A549 (cell line): Measurements from ENCODE around the gene GNAI2.

Experiments used
- BHLHE40 ChIP-seq: IDR thresholded peaks from 2 replicates; pipeline ENCODE4 v1.6.1; 2012; ENCODE audit warnings: low read depth, low read length, inconsistent platforms
- TF ChIP-seq, protein P1 (sequence below): fragments of >200 bp; sonication (Bioruptor Twin); formaldehyde crosslinking; IDR thresholded peaks from 3 replicates; pipeline ENCODE4 v1.5.1; 2016

DNA sequence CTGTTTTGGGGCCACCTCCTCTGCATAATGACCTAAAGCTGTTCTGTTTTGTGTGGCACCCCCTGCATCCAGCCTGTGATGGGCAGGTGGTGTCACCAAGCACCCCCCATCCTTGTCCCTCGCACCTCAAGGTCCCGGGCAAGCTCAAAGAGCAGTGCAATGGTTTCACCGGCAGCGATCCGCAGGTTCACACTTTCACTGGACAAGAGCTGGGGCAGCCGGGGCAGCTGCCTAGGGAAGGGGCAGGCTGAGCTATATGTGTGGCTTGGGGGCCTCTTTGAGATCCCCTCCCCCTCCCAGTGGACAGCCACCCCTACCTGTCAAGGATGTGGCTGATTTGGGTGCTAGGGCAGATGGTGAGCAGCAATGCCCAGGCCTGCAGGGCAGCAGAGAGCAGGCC is 53.1 kb downstream of the GNAI2 start:
- TF ChIP-seq BHLHE40 = no peak
- TF ChIP-seq, protein P1, sequence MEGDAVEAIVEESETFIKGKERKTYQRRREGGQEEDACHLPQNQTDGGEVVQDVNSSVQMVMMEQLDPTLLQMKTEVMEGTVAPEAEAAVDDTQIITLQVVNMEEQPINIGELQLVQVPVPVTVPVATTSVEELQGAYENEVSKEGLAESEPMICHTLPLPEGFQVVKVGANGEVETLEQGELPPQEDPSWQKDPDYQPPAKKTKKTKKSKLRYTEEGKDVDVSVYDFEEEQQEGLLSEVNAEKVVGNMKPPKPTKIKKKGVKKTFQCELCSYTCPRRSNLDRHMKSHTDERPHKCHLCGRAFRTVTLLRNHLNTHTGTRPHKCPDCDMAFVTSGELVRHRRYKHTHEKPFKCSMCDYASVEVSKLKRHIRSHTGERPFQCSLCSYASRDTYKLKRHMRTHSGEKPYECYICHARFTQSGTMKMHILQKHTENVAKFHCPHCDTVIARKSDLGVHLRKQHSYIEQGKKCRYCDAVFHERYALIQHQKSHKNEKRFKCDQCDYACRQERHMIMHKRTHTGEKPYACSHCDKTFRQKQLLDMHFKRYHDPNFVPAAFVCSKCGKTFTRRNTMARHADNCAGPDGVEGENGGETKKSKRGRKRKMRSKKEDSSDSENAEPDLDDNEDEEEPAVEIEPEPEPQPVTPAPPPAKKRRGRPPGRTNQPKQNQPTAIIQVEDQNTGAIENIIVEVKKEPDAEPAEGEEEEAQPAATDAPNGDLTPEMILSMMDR = no peak
